Measurements from ENCODE around the gene CMSS1. TPM values are rescaled to one million over a fixed set of nuclear protein-coding genes. Genes with fewer than 3 reads are reported as not detected.

The CMSS1 gene
- total RNA-seq, 1 experiment from 2014 or later, result 64.1 TPM

DNA sequence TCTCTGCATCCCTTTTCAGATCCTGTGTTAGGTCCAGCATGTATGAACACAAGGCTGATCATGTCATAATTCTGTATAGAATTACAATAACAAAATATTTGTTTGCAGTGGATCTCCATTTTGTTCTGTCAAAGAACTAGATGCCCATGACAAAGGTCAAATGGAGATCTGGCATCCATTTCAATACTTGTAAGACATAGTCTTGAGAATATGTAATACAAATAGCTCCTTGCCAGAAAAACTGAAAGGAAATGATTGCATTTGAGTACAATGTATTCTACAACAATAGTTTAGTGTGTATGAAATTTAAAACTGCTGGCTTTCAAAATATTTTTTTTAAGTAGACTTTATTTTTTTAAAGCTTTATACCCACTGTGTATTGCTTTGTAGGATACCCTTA lies 101.1 kb downstream of the CMSS1 start:
- Histone ChIP-seq H2AFZ (ENCODE audit: low read depth, low read length, poor library complexity, severe bottlenecking) (no peak overlapping the region), H3K27me3 (ENCODE audit: insufficient read depth, low read length) (no peaks in the 10 kb centered on the region), H3K9me2 (ENCODE audit: insufficient read depth) (no peaks in the 10 kb centered on the region), H3K9me3 (ENCODE audit: control insufficient read depth in 1 of 2, insufficient read depth in 1 of 2, low read depth in 1 of 2, low read length in 2 of 2) (no peaks in the 10 kb centered on the region), H3K4me1 (ENCODE audit: control insufficient read depth in 1 of 2, insufficient read depth in 2 of 2, low read length in 2 of 2) (no peaks in the 10 kb centered on the region), H3K79me2 (ENCODE audit: insufficient read depth, low read length) (peaks cover 4% of the 10 kb centered on the region; the same call in 1 of the 2 replicates), H3K4me3 (replicated peaks in 1 of 2; ENCODE audit: low read depth in 1 of 2, low read length in 2 of 2) (no peak overlapping the region), H3K27ac (ENCODE audit: low read depth, low read length) (no peak overlapping the region), H3K9ac (ENCODE audit: low read length) (no peak overlapping the region), H4K20me1 (ENCODE audit: insufficient read depth) (no peaks in the 10 kb centered on the region), H3K4me2 (ENCODE audit: low read length) (no peak overlapping the region), H3K36me3 (ENCODE audit: control insufficient read depth in 1 of 2, insufficient read depth in 2 of 2, low read length in 2 of 2) (no peaks in the 10 kb centered on the region)
- intact Hi-C loops (cut with micrococcal nuclease), result no loop called here
- no TSS peak for BruUV-seq (replicated peaks)
- ChIA-PET CTCF (no interaction called here), RAD21 (ENCODE audit: low non-redundant PET in 1 of 2, low total read pairs in 2 of 2, uncharacterized antibody in 2 of 2, unreplicated experiment in 2 of 2) (no interaction called here), POLR2A (no interaction called here)
- DNase-seq (ENCODE audit: low read depth, low spot score), result no peak
- TF ChIP-seq FOSL1 (IDR thresholded peaks at IDR 0.05; ENCODE audit: low read depth) (no peak), EZH2 (IDR thresholded peaks at IDR 0.05) (no peak), ELF1 (IDR thresholded peaks at IDR 0.05; ENCODE audit: borderline replicate concordance, low read depth) (no peak)
- TF ChIP-seq, protein P1, sequence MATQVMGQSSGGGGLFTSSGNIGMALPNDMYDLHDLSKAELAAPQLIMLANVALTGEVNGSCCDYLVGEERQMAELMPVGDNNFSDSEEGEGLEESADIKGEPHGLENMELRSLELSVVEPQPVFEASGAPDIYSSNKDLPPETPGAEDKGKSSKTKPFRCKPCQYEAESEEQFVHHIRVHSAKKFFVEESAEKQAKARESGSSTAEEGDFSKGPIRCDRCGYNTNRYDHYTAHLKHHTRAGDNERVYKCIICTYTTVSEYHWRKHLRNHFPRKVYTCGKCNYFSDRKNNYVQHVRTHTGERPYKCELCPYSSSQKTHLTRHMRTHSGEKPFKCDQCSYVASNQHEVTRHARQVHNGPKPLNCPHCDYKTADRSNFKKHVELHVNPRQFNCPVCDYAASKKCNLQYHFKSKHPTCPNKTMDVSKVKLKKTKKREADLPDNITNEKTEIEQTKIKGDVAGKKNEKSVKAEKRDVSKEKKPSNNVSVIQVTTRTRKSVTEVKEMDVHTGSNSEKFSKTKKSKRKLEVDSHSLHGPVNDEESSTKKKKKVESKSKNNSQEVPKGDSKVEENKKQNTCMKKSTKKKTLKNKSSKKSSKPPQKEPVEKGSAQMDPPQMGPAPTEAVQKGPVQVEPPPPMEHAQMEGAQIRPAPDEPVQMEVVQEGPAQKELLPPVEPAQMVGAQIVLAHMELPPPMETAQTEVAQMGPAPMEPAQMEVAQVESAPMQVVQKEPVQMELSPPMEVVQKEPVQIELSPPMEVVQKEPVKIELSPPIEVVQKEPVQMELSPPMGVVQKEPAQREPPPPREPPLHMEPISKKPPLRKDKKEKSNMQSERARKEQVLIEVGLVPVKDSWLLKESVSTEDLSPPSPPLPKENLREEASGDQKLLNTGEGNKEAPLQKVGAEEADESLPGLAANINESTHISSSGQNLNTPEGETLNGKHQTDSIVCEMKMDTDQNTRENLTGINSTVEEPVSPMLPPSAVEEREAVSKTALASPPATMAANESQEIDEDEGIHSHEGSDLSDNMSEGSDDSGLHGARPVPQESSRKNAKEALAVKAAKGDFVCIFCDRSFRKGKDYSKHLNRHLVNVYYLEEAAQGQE (IDR thresholded peaks at IDR 0.05; ENCODE audit: low read depth), result no peak
- no peak for ATAC-seq

DNA sequence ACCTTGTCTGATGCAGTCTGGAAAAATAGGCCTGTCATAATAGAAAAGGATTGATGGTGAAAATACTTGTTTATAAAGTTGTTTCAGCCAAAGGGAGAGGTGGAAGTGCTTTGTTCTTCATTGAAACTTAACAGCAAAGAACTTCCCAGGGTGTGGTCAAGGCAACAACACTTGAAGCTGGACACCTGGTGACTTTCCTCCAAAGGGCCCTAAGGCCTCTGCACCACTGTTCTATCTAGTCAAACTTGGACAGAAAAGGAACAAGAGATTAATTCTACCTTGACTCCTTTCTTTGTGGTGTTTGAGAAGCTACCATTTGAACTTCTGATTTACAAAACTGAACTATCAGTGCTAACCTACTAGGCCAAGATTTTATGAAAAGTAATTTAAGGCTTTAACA lies 102.0 kb downstream of the CMSS1 start:
- BruUV-seq (replicated peaks), result no TSS peak
- H3K36me3 ChIP-seq (ENCODE audit: control insufficient read depth in 1 of 2, insufficient read depth in 2 of 2, low read length in 2 of 2), result no peaks in the 10 kb centered on the region
- RAD21 ChIA-PET (ENCODE audit: low non-redundant PET in 1 of 2, low total read pairs in 2 of 2, uncharacterized antibody in 2 of 2, unreplicated experiment in 2 of 2), result no interaction called here
- ATAC-seq, result no peak
- POLR2A ChIA-PET, result no interaction called here
- DNase-seq (ENCODE audit: low read depth, low spot score), result no peak
- intact Hi-C loops (cut with micrococcal nuclease), result no loop called here
- H4K20me1 ChIP-seq (ENCODE audit: insufficient read depth), result no peaks in the 10 kb centered on the region
- no peak overlapping the region for H2AFZ ChIP-seq (ENCODE audit: low read depth, low read length, poor library complexity, severe bottlenecking)
- no peak overlapping the region for H3K4me2 ChIP-seq (ENCODE audit: low read length)
- H3K4me1 ChIP-seq (ENCODE audit: control insufficient read depth in 1 of 2, insufficient read depth in 2 of 2, low read length in 2 of 2), result no peaks in the 10 kb centered on the region
- no peak overlapping the region for H3K27ac ChIP-seq (ENCODE audit: low read depth, low read length)
- H3K9me3 ChIP-seq (ENCODE audit: control insufficient read depth in 1 of 2, insufficient read depth in 1 of 2, low read depth in 1 of 2, low read length in 2 of 2), result no peaks in the 10 kb centered on the region
- no peaks in the 10 kb centered on the region for H3K27me3 ChIP-seq (ENCODE audit: insufficient read depth, low read length)
- no peaks in the 10 kb centered on the region for H3K9me2 ChIP-seq (ENCODE audit: insufficient read depth)
- CTCF ChIA-PET, result no interaction called here
- no peak overlapping the region for H3K9ac ChIP-seq (ENCODE audit: low read length)
- H3K79me2 ChIP-seq (ENCODE audit: insufficient read depth, low read length), result peaks cover 4% of the 10 kb centered on the region; the same call in 1 of the 2 replicates
- H3K4me3 ChIP-seq (replicated peaks in 1 of 2; ENCODE audit: low read depth in 1 of 2, low read length in 2 of 2), result no peak overlapping the region
- no peak for TF ChIP-seq SRF (IDR thresholded peaks at IDR 0.05; ENCODE audit: low read depth)
- TF ChIP-seq FOSL1 (IDR thresholded peaks at IDR 0.05; ENCODE audit: low read depth), result no peak
- no peak for TF ChIP-seq POLR2AphosphoS5 (IDR thresholded peaks at IDR 0.05; ENCODE audit: low read depth, low read length)
- TF ChIP-seq, protein P2, sequence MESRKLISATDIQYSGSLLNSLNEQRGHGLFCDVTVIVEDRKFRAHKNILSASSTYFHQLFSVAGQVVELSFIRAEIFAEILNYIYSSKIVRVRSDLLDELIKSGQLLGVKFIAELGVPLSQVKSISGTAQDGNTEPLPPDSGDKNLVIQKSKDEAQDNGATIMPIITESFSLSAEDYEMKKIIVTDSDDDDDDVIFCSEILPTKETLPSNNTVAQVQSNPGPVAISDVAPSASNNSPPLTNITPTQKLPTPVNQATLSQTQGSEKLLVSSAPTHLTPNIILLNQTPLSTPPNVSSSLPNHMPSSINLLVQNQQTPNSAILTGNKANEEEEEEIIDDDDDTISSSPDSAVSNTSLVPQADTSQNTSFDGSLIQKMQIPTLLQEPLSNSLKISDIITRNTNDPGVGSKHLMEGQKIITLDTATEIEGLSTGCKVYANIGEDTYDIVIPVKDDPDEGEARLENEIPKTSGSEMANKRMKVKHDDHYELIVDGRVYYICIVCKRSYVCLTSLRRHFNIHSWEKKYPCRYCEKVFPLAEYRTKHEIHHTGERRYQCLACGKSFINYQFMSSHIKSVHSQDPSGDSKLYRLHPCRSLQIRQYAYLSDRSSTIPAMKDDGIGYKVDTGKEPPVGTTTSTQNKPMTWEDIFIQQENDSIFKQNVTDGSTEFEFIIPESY (IDR thresholded peaks at IDR 0.05; ENCODE audit: extremely low read depth, insufficient replicate concordance, low read length), result no peak
- TF ChIP-seq, protein P1 (IDR thresholded peaks at IDR 0.05; ENCODE audit: low read depth), result no peak
- no peak for TF ChIP-seq ZFX (IDR thresholded peaks at IDR 0.05)
- no peak for TF ChIP-seq SP1 (IDR thresholded peaks at IDR 0.05; ENCODE audit: low read depth)
- TF ChIP-seq EZH2 (IDR thresholded peaks at IDR 0.05), result no peak
- no peak for TF ChIP-seq TCF7L2 (IDR thresholded peaks at IDR 0.05; ENCODE audit: borderline replicate concordance, extremely low read depth, insufficient read depth, insufficient read length)
- TF ChIP-seq EZH2phosphoT487 (IDR thresholded peaks at IDR 0.05; ENCODE audit: borderline replicate concordance), result no peak
